Adrenal gland (tissue), 12 donors: ENCODE measurements around the gene PSMB2. TPM values are rescaled to one million over a fixed set of nuclear protein-coding genes. Genes with fewer than 3 reads are reported as not detected.

Experiments used
- DNase-seq, 7 donors: peaks; one replicate each; pipeline ENCODE4 v3.0.0-alpha.2; 2019 to 2020
- H3K27ac ChIP-seq, 5 donors: fragments of 200-600 bp; sonication (generic) in 4 of 5; 1 replicate in 3 of 5; 2 replicates in 2 of 5; pipeline versions ENCODE4 v1.5.1 to v1.8.0; 2016 to 2020; ENCODE audit warnings: mild to moderate bottlenecking in 1 of 5
- H3K27me3 ChIP-seq: fragments of 200-600 bp; 2 replicates; pipeline ENCODE4 v1.8.0; 2021
- H3K36me3 ChIP-seq, 2 donors: fragments of 200-600 bp; replicated peaks in 1 of 2; 1 replicate in 1 of 2; 2 replicates in 1 of 2; pipeline versions ENCODE4 v1.5.1 to v1.8.0; 2018 to 2022
- H3K4me1 ChIP-seq, 2 donors: fragments of 200-600 bp; replicated peaks in 1 of 2; 1 replicate in 1 of 2; 2 replicates in 1 of 2; pipeline versions ENCODE4 v1.5.1 to v1.8.0; 2018 to 2021
- H3K4me3 ChIP-seq, 4 donors: fragments of 200-600 bp; sonication (generic) in 3 of 4; one replicate each; pipeline ENCODE4 v1.5.1; 2016 to 2018
- H3K9me3 ChIP-seq, 3 donors: fragments of 200-600 bp; sonication (generic) in 1 of 3; replicated peaks in 1 of 3; 1 replicate in 2 of 3; 2 replicates in 1 of 3; pipeline versions ENCODE4 v1.5.1 to v1.8.0; 2016 to 2021
- CTCF ChIP-seq, 6 experiments: fragments of 450-650 bp in 4 of 6; fragments of 200-600 bp in 2 of 6; sonication (generic) in 1 of 6; IDR thresholded peaks; 1 replicate in 5 of 6; 2 replicates in 1 of 6; pipeline versions ENCODE4 v1.5.1 to v1.8.0; 2016 to 2021; ENCODE audit warnings: antibody characterized with exemption in 6 of 6, mild to moderate bottlenecking in 2 of 6, moderate library complexity in 1 of 6
- POLR2A ChIP-seq, 2 donors: fragments of 450-650 bp; IDR thresholded peaks; one replicate each; pipeline ENCODE4 v1.6.1; 2017; ENCODE audit warnings: antibody characterized with exemption in 2 of 2, mild to moderate bottlenecking in 2 of 2, moderate library complexity in 1 of 2
- WGBS, 4 donors: extraction: QIAGEN DNeasy Blood & Tissue Kit in 2 of 4; methylation state at CpG; one replicate each; pipeline versions ENCODE4 v1.1.5 to v1.1.7; 2013 to 2017; 5-methylcytosine and 5-hydroxymethylcytosine counted together
- intact Hi-C, 2 donors: fragments of 100-400 bp; cut with DNase I; formaldehyde crosslinking; loops; one replicate each; pipeline versions ENCODE4 v1.14.1 to v1.15.0; 2022 to 2023
- polyA plus RNA-seq, 3 donors: library from polyadenylated mRNA; stranded (reverse); fragments of 200-250 nt in 2 of 3; fragments of 350-450 nt in 1 of 3; fragmentation: Illumina TruSeq in 1 of 3; extraction: RNeasy Lipid Tissue Mini Kit (QIAGEN cat#74804) in 1 of 3; gene quantifications; one replicate each; pipeline ENCODE4 v1.2.3, GENCODE V29; 2013 to 2014
- total RNA-seq, 9 donors: library from RNA; depleted of rRNA in 4 of 9; stranded (reverse); fragments of >200 nt in 4 of 9; fragments of 120-200 nt in 1 of 9; fragmentation: NEBNext Ultra II Directional in 1 of 9; extraction: Animal tissue kit (Norgen Biotek cat#: 25700) in 1 of 9; gene quantifications; one replicate each; pipeline versions ENCODE4 v1.1.0 to v1.2.4, GENCODE V29; 2013 to 2023
- donor health status: healthy with polysubstance abuse.
- donor health status: Bipolar disorder and iron deficiency.
- donor health status: DM: yes; HTN: yes; CAD: no.
- donor health status: DM: no; HTN: no; CAD: no.
- donor health status: DM: no; HTN: no; CAD: no.
- donor health status: DM: yes; HTN: yes; CAD: no.

Gene PSMB2
- total and polyA plus RNA-seq, 12 donors = 23.5 to 120 (median 51.0) TPM

GRCh38 chr1:35557611-35558373, 83.5 kb downstream of the PSMB2 start, which contains the start of gene NCDN:
Gene NCDN (plus strand): TSS chr1:35557799. CDS start chr1:35558191, 392 bp downstream.
- H3K36me3 ChIP-seq = peaks cover 0 to 12% of the 10 kb centered on the region in 2 donors
- DNase-seq = peak; percentile 96 to 99 (median 98)
- H3K9me3 ChIP-seq = no peaks in the 10 kb centered on the region
- TF ChIP-seq CTCF (IDR thresholded peaks at IDR 0.05) (no peak), POLR2A (IDR thresholded peaks at IDR 0.05) (peak in 1 of 2 donors; percentile 58)
- peak within 1 kb of the TSS; percentile 89 to 99 (median 94) for H3K27ac ChIP-seq
- no peaks in the 10 kb centered on the region for H3K27me3 ChIP-seq
- peaks cover 28 to 62% of the 10 kb centered on the region in 2 donors for H3K4me1 ChIP-seq
- intact Hi-C loops = loop anchor here in 1 of 2 donors (5.0 kb wide), 1 partner anchor 105 kb away; no protein-coding TSS in a partner anchor
- H3K4me3 ChIP-seq = peak within 1 kb of the TSS; percentile 25 to 94 (median 74)
- 0 to 2% (median 0%) methylated on average over 27 to 58 of the region's 58 CpGs for WGBS, 4 donors

- Histone ChIP-seq H3K27ac (peak within 1 kb of the TSS; percentile 89 to 99 (median 94)), H3K27me3 (no peaks in the 10 kb centered on the region), H3K9me3 (no peaks in the 10 kb centered on the region), H3K4me3 (peak within 1 kb of the TSS; percentile 25 to 94 (median 74)), H3K4me1 (peaks cover 28 to 63% of the 10 kb centered on the region in 2 donors), H3K36me3 (peaks cover 0 to 14% of the 10 kb centered on the region in 2 donors)
- 0 to 1% (median 0%) methylated on average over 3 to 39 of the region's 39 CpGs for WGBS, 4 donors
- peak in 1 of 2 donors; percentile 64 for TF ChIP-seq POLR2A (IDR thresholded peaks at IDR 0.05)
- no peak for TF ChIP-seq CTCF (IDR thresholded peaks at IDR 0.05)
- intact Hi-C loops = loop anchor here in 1 of 2 donors (5.0 kb wide), 1 partner anchor 105 kb away; no protein-coding TSS in a partner anchor
- DNase-seq = peak; percentile 89 to 94 (median 91)
Measured at GRCh38 chr1:35557118-35557610, 84.2 kb downstream of the PSMB2 start, which contains the start of gene KIAA0319L. Gene KIAA0319L (minus strand): TSS chr1:35557403. CDS start chr1:35554491, 2,912 bp downstream.

GRCh38 chr1:35556484-35557117, 84.7 kb downstream of the PSMB2 start:
- H3K9me3 ChIP-seq = no peaks in the 10 kb centered on the region
- peaks cover 0 to 15% of the 10 kb centered on the region in 2 donors for H3K36me3 ChIP-seq
- no peaks in the 10 kb centered on the region for H3K27me3 ChIP-seq
- intact Hi-C loops = loop anchor here in 1 of 2 donors (5.0 kb wide), 1 partner anchor 104 kb away; no protein-coding TSS in a partner anchor
- peak overlapping the region; percentile 89 to 99 (median 94) for H3K27ac ChIP-seq
- H3K4me1 ChIP-seq = peaks cover 28 to 63% of the 10 kb centered on the region in 2 donors
- 1 to 3% (median 2%) methylated on average over 10 to 17 of the region's 17 CpGs for WGBS, 4 donors
- TF ChIP-seq CTCF (IDR thresholded peaks at IDR 0.05) (no peak), POLR2A (IDR thresholded peaks at IDR 0.05) (no peak)
- no peak for DNase-seq
- peak overlapping the region; percentile 25 to 94 (median 74) for H3K4me3 ChIP-seq
